H1 (cell line): ENCODE data around the gene NUFIP2. TPM values are rescaled to one million over a fixed set of nuclear protein-coding genes. Genes with fewer than 3 reads are reported as not detected.
A peak's percentile ranks its signal among the peaks of the same experiment; 100 is the strongest.

Source experiments
- BACH1 ChIP-seq: IDR thresholded peaks from 2 replicates; pipeline ENCODE4 v1.6.1; 2012; ENCODE audit warnings: low read length, improper control_type of control experiment
- CEBPB ChIP-seq: IDR thresholded peaks from 2 replicates; pipeline ENCODE4 v1.6.1; 2012; ENCODE audit warnings: low read depth, low read length
- CHD7 ChIP-seq: fragments of 300-600 bp; sonication (generic); IDR thresholded peaks from 2 replicates; pipeline ENCODE4 v1.7.1; 2012; ENCODE audit warnings: low read length, moderate library complexity, mild to moderate bottlenecking, inconsistent platforms; ENCODE audit not compliant: insufficient replicate concordance
- GABPA ChIP-seq: IDR thresholded peaks from 2 replicates; pipeline ENCODE4 v1.6.1; 2011; ENCODE audit warnings: mild to moderate bottlenecking, low read length, moderate library complexity, borderline replicate concordance; ENCODE audit not compliant: insufficient read depth
- MAFK ChIP-seq: IDR thresholded peaks from 2 replicates; pipeline ENCODE4 v1.6.1; 2012; ENCODE audit warnings: low read depth, mild to moderate bottlenecking, improper control_type of control experiment, low read length
- RAD21 ChIP-seq, 2 experiments: IDR thresholded peaks in 1 of 2; conservative IDR thresholded peaks in 1 of 2; 2 replicates each; pipeline ENCODE4 v1.6.1; 2011; ENCODE audit warnings: low read depth in 2 of 2, low read length in 2 of 2, improper control_type of control experiment in 1 of 2, inconsistent platforms in 1 of 2, mild to moderate bottlenecking in 1 of 2, moderate library complexity in 1 of 2
- RBBP5 ChIP-seq: IDR thresholded peaks from 2 replicates; pipeline ENCODE4 v1.7.1; 2012; ENCODE audit warnings: low read depth, mild to moderate bottlenecking, inconsistent platforms, low read length, moderate library complexity, borderline replicate concordance
- polyA plus RNA-seq, 7 experiments: library from polyadenylated mRNA; depleted of rRNA in 3 of 7; stranded (reverse) in 5 of 7; unstranded in 2 of 7; fragments of >200 nt in 5 of 7; fragments of 200-250 nt in 2 of 7; gene quantifications; 1 replicate in 5 of 7; 2 replicates in 1 of 7; 4 replicates in 1 of 7; pipeline versions ENCODE4 v1.2.1 to v1.2.3, GENCODE V29; 2011 to 2013; ENCODE audit warnings: missing spikeins in 2 of 7, mixed read lengths in 2 of 7
- total RNA-seq: library from RNA; stranded (reverse); fragmentation: NEBNext Ultra II Directional; extraction: Animal tissue kit (Norgen Biotek cat#: 25700); gene quantifications from 2 replicates; pipeline ENCODE4 v1.2.1, GENCODE V29; 2021

NUFIP2 gene
- total and polyA plus RNA-seq, 2 of the 8 experiments (the other 6 are each of a cell fraction or from before 2014, with no cell fraction given): 65.9 to 118 TPM

GRCh38 chr17:29291163-29291752 lies 2.7 kb downstream of the NUFIP2 start (continued):
- TF ChIP-seq CHD7 (peak; percentile 32), BACH1 (peak; percentile 55), RBBP5 (no peak), GABPA (no peak), MAFK (peak; percentile 54), RAD21 (IDR thresholded peaks at IDR 0.05 in 1 of 2, conservative IDR thresholded peaks at IDR 0.05 in 1 of 2; ENCODE audit: low read depth in 2 of 2, low read length in 2 of 2) (peak; percentile 43 to 46; a peak in 3 of 4 replicates), CEBPB (peak; percentile 68)
